LNCAP (cell line): ENCODE data around the gene TNFAIP8L2.

Experiments
- CTCF ChIP-seq: fragments of 450-650 bp; IDR thresholded peaks from 2 replicates; pipeline ENCODE4 v1.5.1; 2017; ENCODE audit warnings: mild to moderate bottlenecking

Gene TNFAIP8L2

GRCh38 chr1:151142411-151143056 is 13.9 kb upstream of the TNFAIP8L2 start:
- TF ChIP-seq CTCF: no peak

GRCh38 chr1:151143057-151143435 is 13.4 kb upstream of the TNFAIP8L2 start:
- TF ChIP-seq CTCF: no peak

- TF ChIP-seq CTCF: no peak
Observed at GRCh38 chr1:151143986-151144385, 12.5 kb upstream of the TNFAIP8L2 start.

- no peak for TF ChIP-seq CTCF
Observed at GRCh38 chr1:151144474-151145303, 11.8 kb upstream of the TNFAIP8L2 start.

GRCh38 chr1:151145304-151146071 is 11.0 kb upstream of the TNFAIP8L2 start:
- no peak for TF ChIP-seq CTCF

- TF ChIP-seq CTCF: no peak
Observed at GRCh38 chr1:151146072-151146411, 10.4 kb upstream of the TNFAIP8L2 start.

- TF ChIP-seq CTCF: no peak
Observed at GRCh38 chr1:151146412-151147131, 9.9 kb upstream of the TNFAIP8L2 start, which contains the start of gene SEMA6C. Gene SEMA6C (minus strand): TSS chr1:151146631. CDS start chr1:151142621, 4,010 bp downstream.
